Tracheal epithelial cell (primary cell): ENCODE results near the gene F8. TPM values are rescaled to one million over a fixed set of nuclear protein-coding genes. Genes with fewer than 3 reads are reported as not detected.

Experiments used
- total RNA-seq: library from RNA; depleted of rRNA; stranded (reverse); fragments of >200 nt; gene quantifications from 2 replicates; pipeline ENCODE4 v1.2.1, GENCODE V29; 2014

Gene F8
- 0.64 and 1.4 TPM in 2 replicates for total RNA-seq

GRCh38 chrX:155022585-155022984, at the start of gene F8:
F8 (minus strand) TSS chrX:155022723; CDS start chrX:155022552, 171 bp downstream.

DNA sequence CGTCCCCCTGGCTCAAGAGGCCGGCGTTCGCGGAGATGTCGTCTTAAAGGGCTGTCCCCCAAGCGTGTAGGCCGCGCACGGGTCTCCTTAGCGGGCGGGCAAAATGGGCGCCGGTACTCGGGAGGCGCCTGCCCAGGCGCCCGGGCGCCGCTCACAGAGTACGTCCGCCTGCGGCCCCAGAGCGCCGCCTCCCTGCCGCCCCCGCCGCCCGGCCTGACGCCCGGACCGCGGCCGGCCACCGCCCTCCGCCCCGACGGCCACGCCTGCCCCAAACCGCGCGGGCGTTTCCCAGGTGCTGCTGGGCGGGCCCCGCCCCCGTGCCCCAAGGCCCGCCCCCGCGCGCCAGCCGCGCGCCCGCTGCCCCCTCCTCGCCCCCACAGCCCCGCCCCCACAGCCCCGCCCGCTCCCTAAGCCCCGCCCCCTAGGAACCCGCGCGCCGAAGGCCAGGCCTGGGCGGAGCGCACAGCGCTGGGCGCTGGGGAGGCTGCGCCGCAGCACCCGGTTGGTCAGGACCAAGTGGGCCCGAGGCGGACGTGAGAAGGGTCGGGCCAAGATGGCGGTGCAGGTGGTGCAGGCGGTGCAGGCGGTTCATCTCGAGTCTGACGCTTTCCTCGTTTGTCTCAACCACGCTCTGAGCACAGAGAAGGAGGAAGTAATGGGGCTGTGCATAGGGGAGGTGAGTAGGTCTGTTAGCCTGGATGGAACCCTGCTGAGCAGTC, 48.6 kb upstream of the F8 start, which contains the start of the genes BRCC3, CMC4 and MTCP1:
BRCC3 (plus strand) TSS at position 534 of the 719 bp plus-strand sequence; CDS start at position 554, 20 bp downstream.
CMC4 (minus strand) TSS at position 162 of the 719 bp plus-strand sequence. CDS start 7,113 bp downstream, outside the sequence.
MTCP1 (minus strand) TSS at position 162 of the 719 bp plus-strand sequence. CDS start 5,126 bp downstream, outside the sequence.

DNA sequence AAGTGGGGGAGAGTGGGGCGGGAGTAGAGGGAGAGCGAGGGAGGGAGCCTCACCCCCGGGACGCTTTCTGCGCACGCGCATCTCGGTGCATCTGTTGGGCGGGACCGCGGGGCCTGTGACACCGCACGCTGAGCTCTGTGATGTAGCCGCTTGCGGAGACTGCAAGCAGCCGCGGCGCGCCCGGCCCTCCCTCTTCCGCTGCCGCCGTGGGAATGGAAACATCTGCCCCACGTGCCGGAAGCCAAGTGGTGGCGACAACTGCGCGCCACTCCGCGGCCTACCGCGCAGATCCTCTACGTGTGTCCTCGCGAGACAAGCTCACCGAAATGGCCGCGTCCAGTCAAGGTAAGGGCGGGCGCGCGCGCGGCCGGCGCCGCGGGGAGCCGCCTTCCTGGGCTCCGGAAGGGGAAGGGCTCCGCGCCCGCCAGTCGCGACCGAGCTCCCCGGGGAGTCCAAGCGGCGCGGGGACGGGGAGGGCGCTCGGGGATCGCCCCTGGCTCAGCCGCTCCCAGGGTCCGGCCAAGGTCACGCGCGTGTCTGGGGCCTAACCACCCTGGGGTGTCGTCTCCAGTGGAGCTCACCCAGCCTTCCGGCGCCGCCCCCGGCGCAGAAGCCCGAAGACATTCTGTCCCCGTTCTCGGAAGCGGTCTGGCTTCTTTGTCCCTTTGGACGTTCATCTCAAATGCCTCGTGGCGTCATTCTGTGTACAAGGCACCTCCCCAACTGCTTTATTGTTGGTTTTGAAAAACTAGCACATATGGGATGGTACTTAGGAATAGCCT, 4.4 kb upstream of the F8 start, which contains the start of gene FUNDC2:
FUNDC2 (plus strand) TSS at position 118 of the 782 bp plus-strand sequence; CDS start at position 213, 95 bp downstream.

GRCh38 chrX:154886069-154886788, 136.3 kb downstream of the F8 start, which contains the start of gene F8A1:
F8A1 (plus strand) TSS chrX:154886355; CDS start chrX:154886375, 20 bp downstream.

DNA sequence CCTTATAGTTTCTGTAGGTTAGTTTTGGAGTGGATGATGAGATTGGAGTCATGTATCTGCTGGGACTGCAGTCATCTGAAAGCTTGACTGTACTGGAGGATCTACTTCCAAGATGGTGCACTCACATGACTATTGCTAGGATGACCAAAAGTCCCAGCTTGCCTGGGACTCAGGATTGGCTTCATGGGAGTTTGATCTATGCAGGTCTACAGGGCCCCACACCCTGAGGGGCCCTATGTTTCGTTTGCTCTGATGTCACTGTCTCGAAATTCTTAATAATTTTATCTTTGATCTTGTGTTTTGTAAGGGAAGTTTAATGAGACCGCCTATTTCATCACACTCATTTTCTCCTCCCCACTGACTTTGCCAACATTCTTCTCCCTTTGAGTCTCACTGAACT, 188.0 kb downstream of the F8 start, which contains the start of gene SMIM9:
SMIM9 (minus strand) TSS at position 101 of the 400 bp plus-strand sequence. CDS start 3,806 bp downstream, outside the sequence.

DNA sequence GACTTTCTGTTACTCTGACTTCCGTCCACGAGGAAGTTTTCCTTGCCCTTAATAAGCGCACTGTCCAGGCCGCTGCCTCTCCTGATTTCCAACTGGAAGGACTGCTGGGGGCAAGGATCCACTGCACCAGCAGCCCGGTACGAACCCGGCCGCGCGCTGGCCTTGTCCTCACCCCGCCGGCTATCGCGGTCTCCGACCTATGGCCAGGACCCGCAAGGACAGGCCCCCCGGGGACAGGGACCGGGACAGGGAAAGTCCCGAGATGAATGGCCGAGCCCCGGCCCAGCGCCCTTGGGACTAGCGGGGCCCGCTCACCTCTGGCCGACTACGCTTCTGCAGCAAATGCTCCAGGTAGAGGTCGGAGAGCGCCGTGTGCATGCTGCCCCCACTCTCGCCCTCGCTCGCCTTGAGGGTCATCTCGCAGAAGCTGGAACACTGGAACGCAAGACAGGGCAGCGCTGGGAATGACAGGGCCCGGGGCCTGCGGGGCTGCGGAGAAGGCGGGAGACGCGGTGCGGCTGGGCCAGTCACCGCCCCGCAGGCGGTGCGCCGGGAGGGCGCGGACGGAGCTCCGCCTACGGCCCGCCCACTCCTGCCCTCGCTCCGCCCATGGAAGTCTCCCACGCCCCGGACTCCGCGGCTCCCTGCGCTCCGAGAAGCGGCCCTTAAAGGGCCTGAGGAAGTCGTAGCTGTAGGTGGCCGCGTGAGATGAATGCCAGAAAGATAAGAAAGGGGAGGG, 217.4 kb downstream of the F8 start, which contains the start of gene MPP1:
MPP1 (minus strand) TSS at position 529 of the 739 bp plus-strand sequence; CDS start at position 417, 112 bp downstream.

Other genes starting within 250 kb of the F8 start
- gene MPP1, start 217.2 kb downstream of the F8 start, total RNA-seq, result 5.5 TPM in 2 replicates
- gene SMIM9, start 188.1 kb downstream of the F8 start, total RNA-seq, result not detected in 2 replicates
- gene F8A1, start 136.4 kb downstream of the F8 start, total RNA-seq, result 3.9 TPM in 1 of 2 replicates, not detected in the other
- 42.4 and 60.7 TPM in 2 replicates for gene FUNDC2, start 4.1 kb upstream of the F8 start, total RNA-seq
- 11.1 and 15.8 TPM in 2 replicates for gene CMC4, start 48.4 kb upstream of the F8 start, total RNA-seq
- gene MTCP1, start 48.4 kb upstream of the F8 start, total RNA-seq, result 1.9 and 7.2 TPM in 2 replicates
- 10.0 and 10.6 TPM in 2 replicates for gene BRCC3, start 48.8 kb upstream of the F8 start, total RNA-seq
- gene VBP1, start 193.7 kb upstream of the F8 start, total RNA-seq, result 58.8 and 76.5 TPM in 2 replicates
- gene RAB39B, start 241.8 kb upstream of the F8 start, total RNA-seq, result under 0.01 and 0.21 TPM in 2 replicates